DOHH2 (cell line): ENCODE results near the gene SYVN1.

ENCODE experiments used
- CTCF ChIP-seq: fragments of 200-600 bp; sonication (generic); IDR thresholded peaks from one replicate; pipeline ENCODE4 v1.5.1; 2014; ENCODE audit warnings: antibody characterized with exemption, mild to moderate bottlenecking, low read depth, low read length; ENCODE audit not compliant: poor library complexity, severe bottlenecking
- EZH2phosphoT487 ChIP-seq: fragments of 200-600 bp; sonication (generic); IDR thresholded peaks from 2 replicates; pipeline ENCODE4 v1.6.1; 2017; ENCODE audit warnings: borderline replicate concordance, mild to moderate bottlenecking, antibody characterized with exemption, low read length, moderate library complexity, mixed read lengths

- TF ChIP-seq CTCF (no peak), EZH2phosphoT487 (no peak)
Observed at GRCh38 chr11:65113361-65113756, 21.0 kb downstream of the SYVN1 start.
